Uterus (tissue), 2 donors: ENCODE results near the gene LRP1.

ENCODE experiments used
- POLR2A ChIP-seq, 2 donors: fragments of 450-650 bp; IDR thresholded peaks; one replicate each; pipeline ENCODE4 v1.6.1; 2016; ENCODE audit warnings: antibody characterized with exemption in 2 of 2, mild to moderate bottlenecking in 1 of 2, moderate library complexity in 1 of 2
- TF ChIP-seq, protein P1 (sequence below), 4 experiments: fragments of 200-600 bp in 2 of 4; fragments of 450-650 bp in 2 of 4; sonication (generic) in 2 of 4; IDR thresholded peaks; one replicate each; pipeline ENCODE4 v1.5.1; 2016 to 2019; ENCODE audit warnings: antibody characterized with exemption in 4 of 4, mild to moderate bottlenecking in 2 of 4, moderate library complexity in 1 of 4

DNA sequence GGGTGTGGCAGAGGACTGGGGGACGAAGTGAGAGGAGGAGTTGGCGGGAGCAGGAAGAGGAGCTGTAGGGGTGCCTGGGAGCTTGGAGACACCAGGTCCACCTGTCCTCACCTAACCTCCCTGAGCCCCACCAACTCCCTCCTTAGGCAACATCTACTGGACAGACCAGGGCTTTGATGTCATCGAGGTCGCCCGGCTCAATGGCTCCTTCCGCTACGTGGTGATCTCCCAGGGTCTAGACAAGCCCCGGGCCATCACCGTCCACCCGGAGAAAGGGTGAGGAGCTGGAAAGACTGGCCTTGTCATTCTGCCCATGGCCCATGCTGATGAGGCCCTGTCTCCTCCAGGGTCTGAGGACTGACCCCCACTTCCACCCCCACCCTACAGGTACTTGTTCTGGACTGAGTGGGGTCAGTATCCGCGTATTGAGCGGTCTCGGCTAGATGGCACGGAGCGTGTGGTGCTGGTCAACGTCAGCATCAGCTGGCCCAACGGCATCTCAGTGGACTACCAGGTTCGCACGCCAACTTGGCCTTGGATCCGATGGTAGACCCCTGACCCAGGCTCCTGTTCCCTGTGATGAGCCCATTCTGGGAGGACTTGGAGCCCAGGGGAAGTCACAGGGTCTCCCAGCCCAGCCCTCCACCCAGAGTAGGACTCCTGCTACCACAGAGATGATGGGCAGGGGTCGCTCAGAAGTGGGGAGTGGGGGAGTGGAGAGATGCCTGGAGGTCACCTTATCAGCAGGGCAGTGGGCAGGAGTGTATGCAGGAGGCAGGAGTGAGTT lies 55.8 kb downstream of the LRP1 start:
- TF ChIP-seq, protein P1, sequence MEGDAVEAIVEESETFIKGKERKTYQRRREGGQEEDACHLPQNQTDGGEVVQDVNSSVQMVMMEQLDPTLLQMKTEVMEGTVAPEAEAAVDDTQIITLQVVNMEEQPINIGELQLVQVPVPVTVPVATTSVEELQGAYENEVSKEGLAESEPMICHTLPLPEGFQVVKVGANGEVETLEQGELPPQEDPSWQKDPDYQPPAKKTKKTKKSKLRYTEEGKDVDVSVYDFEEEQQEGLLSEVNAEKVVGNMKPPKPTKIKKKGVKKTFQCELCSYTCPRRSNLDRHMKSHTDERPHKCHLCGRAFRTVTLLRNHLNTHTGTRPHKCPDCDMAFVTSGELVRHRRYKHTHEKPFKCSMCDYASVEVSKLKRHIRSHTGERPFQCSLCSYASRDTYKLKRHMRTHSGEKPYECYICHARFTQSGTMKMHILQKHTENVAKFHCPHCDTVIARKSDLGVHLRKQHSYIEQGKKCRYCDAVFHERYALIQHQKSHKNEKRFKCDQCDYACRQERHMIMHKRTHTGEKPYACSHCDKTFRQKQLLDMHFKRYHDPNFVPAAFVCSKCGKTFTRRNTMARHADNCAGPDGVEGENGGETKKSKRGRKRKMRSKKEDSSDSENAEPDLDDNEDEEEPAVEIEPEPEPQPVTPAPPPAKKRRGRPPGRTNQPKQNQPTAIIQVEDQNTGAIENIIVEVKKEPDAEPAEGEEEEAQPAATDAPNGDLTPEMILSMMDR (IDR thresholded peaks at IDR 0.05), result no peak
- TF ChIP-seq POLR2A (IDR thresholded peaks at IDR 0.05), result no peak
